UCSD-AML1 (cell line): Measurements from ENCODE around the gene HTR5A.

Experiments
- DNase-seq: peaks from one replicate; lab custom pipeline; 2025; ENCODE audit not compliant: unreplicated experiment; lab: John Stamatoyannopoulos, UW

The HTR5A gene

GRCh38 chr7:155136619-155137243 lies 66.6 kb downstream of the HTR5A start:
- DNase-seq: no peak
